GM21528 (cell line): ENCODE data around the gene GLIS1.

Source experiments
- ATAC-seq: cut with Tn5 transposase; IDR thresholded peaks from one replicate; pipeline ENCODE4 v1.9.1; 2021; ENCODE audit warnings: mild to moderate bottlenecking, moderate library complexity; ENCODE audit not compliant: unreplicated experiment, low FRiP score

GLIS1 gene

GRCh38 chr1:53600561-53600960 is 138.4 kb downstream of the GLIS1 start:
- ATAC-seq, result no peak

DNA sequence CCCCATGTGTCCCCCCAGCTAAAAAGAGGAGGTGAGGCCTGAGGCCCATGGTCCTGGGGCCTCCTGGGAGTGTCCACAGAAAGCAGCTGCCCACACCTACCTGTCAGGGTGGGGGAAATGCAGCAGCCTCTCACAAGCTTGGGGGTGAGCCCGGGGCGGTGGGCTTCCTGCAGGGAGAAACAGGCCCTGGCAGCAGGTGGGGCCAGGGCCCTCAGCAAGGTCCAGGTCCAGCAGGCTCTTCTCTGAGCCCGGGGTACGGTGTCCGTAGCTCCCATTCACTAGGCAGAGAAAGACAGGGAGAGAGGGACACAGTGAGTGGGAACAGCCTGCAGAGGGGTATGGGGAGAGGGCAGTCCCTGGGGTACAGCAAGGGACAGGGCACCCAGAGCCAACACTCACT is 139.0 kb downstream of the GLIS1 start:
- ATAC-seq, result no peak

GRCh38 chr1:53599481-53599880 is 139.5 kb downstream of the GLIS1 start:
- no peak for ATAC-seq

DNA sequence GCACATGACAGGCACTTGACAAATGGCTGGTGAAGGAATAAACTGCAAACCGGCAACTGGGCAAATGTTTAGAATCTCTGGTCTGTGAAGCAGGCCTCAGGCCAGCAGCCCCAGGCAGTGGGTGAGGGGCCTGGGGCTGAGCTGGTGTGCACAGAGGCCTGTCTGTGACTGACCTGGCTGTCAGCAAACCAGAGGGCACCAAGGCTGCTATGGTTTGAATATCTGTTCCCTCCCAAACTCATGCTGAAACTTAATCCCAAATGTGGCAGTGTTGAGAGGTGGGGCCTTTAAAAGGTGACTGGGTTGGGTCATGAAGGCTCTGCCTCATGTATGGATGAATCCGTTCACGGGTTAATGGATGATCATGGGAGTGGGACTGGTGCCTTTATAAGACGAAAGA is 140.0 kb downstream of the GLIS1 start:
- ATAC-seq, result no peak

- ATAC-seq, result no peak
These were observed 143.1 kb downstream of the GLIS1 start for GRCh38 chr1:53595906-53596305.

DNA sequence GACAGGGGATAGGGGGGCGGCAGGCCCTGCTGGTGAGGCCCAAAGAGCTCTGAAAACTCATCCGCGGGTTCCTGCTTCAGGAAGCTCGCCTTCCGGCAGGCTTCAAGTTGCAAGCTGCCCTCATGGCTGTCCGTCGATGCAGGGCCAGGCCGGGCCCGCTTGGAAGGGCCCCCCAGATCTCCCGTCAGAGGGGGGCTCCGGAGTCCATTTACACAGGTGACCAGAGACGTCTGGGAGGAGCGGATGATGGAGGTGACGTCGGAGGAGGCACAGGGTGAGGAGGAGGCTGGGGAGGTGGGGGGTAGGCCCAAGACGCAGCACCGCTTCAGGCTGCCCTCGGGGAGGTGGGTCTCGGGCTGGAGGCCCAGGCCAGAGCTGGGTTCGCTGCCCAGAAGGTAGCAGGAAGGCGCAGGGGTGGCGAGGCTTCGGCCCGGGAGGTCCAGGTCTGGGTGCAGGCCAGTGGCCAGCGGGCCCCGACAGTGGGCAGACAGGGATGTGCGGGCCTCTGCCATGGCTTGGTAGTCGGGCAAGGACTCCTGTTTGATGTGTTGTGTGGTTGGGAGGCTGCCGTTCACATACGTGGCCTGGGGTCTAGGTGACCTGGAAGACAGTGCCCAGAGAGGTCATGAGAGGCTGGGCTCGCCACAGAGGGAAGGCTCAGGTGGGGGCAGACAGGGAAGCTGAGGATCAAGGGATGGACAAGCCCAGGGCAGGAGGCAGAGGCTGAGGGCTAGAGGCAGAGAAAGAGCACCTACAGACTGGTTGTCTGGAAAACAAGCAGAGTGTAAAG is 144.4 kb downstream of the GLIS1 start:
- no peak for ATAC-seq

DNA sequence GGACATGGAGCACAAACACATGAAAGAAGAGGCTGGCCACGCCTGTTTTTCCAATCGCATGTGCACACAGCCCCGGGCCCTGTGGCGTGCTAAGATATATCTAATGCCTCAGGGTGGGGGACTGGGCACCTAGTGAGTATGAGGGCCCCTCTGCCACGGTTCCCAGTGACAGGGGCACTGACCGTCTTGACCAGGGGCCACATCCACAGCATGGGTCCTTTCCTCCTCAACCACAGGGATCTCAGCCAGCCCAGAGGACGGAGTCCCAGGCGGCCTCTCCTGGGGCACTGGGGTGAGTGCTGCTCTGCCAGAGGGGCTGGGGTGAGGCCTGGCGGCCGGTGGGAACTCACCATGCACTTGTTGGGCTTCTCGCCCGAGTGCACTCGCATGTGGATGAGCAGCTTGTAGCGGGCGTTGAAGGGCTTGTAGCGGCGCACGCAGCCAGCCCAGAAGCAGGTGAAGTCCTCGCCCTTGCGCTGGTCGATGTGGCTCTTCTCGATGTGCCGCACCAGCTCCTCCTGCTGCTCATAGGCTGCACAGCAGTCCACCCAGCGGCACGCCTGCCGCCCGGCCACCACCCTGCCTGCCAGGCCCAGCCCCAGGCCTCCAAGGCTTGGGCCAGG is 145.1 kb downstream of the GLIS1 start:
- ATAC-seq, result no peak

DNA sequence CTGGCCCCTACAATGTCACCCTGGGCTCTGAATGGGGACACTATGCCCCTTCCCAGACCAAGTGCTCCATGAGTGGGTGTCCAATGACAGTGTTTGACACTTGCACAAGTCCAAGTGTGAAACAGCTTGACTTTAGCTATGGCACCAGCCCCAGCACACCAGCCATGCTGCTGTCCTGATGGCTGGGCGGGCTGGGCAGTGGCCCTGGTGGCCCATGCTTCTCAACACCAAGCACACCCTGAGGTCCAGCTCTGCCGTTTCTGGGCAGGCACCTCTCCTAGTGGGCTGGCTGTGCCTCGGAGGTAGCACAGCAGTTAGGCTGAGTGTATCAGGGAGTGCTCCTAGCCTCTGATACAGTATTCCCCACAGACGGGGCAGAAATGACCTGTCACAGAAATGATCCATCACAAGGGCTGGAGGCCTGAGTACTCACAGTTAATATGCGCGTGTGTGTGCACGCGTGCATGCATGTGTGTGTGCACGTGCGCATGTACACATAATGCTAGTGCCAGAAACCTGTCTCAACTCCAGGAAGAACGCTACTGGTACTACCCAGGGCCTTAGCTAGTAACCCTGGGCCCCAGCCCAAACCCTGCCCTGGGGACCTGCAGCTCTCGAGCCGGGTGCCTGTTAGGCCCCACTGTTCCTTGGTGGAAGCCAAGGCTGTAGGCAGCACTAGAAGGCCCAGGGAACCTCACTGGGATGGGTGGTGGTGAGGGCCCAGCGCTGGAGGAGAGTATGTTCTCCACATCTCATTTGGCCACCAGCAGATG is 145.8 kb downstream of the GLIS1 start:
- no peak for ATAC-seq

GRCh38 chr1:53592521-53592982 is 146.4 kb downstream of the GLIS1 start:
- no peak for ATAC-seq

- no peak for ATAC-seq
These were observed 147.0 kb downstream of the GLIS1 start for GRCh38 chr1:53591924-53592323.

GRCh38 chr1:53590531-53591515 is 148.1 kb downstream of the GLIS1 start:
- no peak for ATAC-seq

- no peak for ATAC-seq
These were observed 148.9 kb downstream of the GLIS1 start for GRCh38 chr1:53590104-53590503.

DNA sequence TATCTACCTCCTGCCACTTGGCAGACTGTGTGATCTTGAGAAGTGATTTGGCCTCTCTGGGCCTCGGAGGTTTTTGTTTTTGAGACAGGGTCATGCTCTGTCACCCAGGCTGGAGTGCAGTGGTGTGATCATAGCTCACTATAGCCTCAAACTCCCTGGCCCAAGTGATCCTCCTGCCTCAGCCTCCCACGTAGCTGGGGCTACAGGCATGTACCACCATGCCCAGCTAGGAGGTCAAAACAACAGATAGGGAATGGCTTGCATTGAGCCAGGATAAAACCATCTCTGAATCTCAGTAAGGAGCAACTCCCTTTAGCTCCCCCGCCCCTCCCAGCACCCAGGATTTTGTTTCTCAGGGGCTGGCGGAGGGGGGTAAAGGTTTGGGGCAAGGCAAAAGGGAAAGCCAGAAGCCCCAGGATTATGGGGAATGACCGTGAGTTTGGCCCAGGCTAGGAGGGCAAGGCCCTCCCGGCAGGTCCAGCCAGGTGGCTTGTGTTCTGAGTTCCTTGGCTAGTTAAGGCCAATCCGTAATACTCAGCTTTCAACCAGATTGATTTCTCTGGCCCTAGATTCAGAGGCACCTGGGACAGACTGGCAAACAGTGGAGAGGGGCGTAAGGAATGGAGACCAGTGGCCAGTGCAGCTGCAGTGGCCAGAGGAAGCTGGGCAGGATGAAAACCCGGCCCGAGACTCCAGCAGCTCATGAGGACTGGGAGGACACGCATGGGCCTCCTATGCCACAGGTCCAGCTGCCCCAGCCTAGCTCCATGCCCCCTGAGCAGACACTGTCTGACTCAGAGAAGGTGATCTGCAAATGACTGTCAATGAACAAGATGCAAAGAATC is 149.7 kb downstream of the GLIS1 start:
- no peak for ATAC-seq

- ATAC-seq, result no peak
These were observed 150.7 kb downstream of the GLIS1 start for GRCh38 chr1:53588053-53588779.

GRCh38 chr1:53587252-53587988 is 151.5 kb downstream of the GLIS1 start:
- ATAC-seq, result no peak

DNA sequence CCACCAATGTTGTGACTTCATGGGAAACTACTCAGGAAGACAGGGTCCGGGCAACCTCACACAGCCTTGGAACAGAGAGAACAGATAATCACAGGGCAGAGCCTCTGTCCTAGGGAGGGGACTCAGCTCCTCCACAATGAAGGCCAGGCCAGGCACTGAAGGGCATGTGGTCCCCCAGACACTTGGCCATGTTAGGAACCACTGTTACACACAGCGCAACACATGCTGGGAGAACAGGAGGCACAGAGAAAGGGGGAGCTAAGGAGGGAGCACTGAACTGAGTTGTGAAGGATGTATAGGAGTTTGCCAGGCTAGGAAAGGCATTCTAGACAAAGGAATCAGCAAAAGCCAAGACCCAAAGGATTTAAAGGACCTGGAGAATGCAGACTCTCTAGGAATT is 152.2 kb downstream of the GLIS1 start:
- ATAC-seq, result no peak

GRCh38 chr1:53585565-53585964 is 153.4 kb downstream of the GLIS1 start:
- no peak for ATAC-seq

DNA sequence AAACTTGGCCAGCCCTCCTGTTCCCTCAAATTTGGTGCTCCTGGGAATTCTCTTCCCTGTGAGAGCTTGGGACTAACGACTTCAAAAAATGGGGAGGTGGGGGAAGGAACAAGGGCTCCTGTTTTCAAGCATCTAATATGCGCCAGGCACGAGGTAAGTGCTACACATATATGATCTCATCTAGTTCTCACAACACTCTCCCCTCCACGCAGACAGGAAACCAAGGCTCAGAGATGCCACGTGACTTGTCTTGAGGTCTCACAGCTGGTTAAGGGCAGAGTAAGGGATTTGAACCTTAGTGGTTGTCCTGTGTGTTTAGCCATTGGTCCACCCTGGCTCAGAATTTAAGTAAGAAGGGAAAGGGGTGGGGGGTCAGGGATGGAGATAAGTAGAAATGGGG is 153.8 kb downstream of the GLIS1 start:
- no peak for ATAC-seq
